Fibroblast of lung (primary cell): ENCODE results near the gene KIRREL3.

ENCODE experiments used
- CTCF ChIP-seq, 2 donors: IDR thresholded peaks in 1 of 2; conservative IDR thresholded peaks in 1 of 2; 1 replicate in 1 of 2; 2 replicates in 1 of 2; pipeline ENCODE4 v1.5.1; 2011 to 2012; ENCODE audit warnings: low read length in 2 of 2, control low read depth in 1 of 2, inconsistent platforms in 1 of 2, low read depth in 1 of 2, mild to moderate bottlenecking in 1 of 2
- EZH2 ChIP-seq: IDR thresholded peaks from 2 replicates; pipeline ENCODE4 v1.5.1; 2012; ENCODE audit warnings: low read length, control low read depth, mild to moderate bottlenecking; ENCODE audit errors: missing control alignments

- TF ChIP-seq CTCF (conservative IDR thresholded peaks at IDR 0.05 in 1 of 2, IDR thresholded peaks at IDR 0.05 in 1 of 2; ENCODE audit: low read depth in 1 of 2, low read length in 2 of 2) (no peak), EZH2 (no peak)
Observed at GRCh38 chr11:126988655-126989054, 11.9 kb downstream of the KIRREL3 start.
